ENCODE results near the gene MOG.

- TF ChIP-seq CTCF (IDR thresholded peaks at IDR 0.05) (no peak), POLR2AphosphoS5 (IDR thresholded peaks at IDR 0.05; ENCODE audit: insufficient read depth in 1 of 2, low read depth in 1 of 2) (no peak)
Observed at GRCh38 chr6:29611426-29611825, 45.5 kb upstream of the MOG start.

All from vagina (tissue), 2 donors.